GM19025 (cell line): ENCODE results near the gene DCC.

Experiments
- ATAC-seq: cut with Tn5 transposase; IDR thresholded peaks from one replicate; pipeline ENCODE4 v1.9.1; 2021; ENCODE audit warnings: mild to moderate bottlenecking, low read depth, moderate library complexity; ENCODE audit not compliant: unreplicated experiment

DCC gene, protein sequence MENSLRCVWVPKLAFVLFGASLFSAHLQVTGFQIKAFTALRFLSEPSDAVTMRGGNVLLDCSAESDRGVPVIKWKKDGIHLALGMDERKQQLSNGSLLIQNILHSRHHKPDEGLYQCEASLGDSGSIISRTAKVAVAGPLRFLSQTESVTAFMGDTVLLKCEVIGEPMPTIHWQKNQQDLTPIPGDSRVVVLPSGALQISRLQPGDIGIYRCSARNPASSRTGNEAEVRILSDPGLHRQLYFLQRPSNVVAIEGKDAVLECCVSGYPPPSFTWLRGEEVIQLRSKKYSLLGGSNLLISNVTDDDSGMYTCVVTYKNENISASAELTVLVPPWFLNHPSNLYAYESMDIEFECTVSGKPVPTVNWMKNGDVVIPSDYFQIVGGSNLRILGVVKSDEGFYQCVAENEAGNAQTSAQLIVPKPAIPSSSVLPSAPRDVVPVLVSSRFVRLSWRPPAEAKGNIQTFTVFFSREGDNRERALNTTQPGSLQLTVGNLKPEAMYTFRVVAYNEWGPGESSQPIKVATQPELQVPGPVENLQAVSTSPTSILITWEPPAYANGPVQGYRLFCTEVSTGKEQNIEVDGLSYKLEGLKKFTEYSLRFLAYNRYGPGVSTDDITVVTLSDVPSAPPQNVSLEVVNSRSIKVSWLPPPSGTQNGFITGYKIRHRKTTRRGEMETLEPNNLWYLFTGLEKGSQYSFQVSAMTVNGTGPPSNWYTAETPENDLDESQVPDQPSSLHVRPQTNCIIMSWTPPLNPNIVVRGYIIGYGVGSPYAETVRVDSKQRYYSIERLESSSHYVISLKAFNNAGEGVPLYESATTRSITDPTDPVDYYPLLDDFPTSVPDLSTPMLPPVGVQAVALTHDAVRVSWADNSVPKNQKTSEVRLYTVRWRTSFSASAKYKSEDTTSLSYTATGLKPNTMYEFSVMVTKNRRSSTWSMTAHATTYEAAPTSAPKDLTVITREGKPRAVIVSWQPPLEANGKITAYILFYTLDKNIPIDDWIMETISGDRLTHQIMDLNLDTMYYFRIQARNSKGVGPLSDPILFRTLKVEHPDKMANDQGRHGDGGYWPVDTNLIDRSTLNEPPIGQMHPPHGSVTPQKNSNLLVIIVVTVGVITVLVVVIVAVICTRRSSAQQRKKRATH (N-terminal part only)

DNA sequence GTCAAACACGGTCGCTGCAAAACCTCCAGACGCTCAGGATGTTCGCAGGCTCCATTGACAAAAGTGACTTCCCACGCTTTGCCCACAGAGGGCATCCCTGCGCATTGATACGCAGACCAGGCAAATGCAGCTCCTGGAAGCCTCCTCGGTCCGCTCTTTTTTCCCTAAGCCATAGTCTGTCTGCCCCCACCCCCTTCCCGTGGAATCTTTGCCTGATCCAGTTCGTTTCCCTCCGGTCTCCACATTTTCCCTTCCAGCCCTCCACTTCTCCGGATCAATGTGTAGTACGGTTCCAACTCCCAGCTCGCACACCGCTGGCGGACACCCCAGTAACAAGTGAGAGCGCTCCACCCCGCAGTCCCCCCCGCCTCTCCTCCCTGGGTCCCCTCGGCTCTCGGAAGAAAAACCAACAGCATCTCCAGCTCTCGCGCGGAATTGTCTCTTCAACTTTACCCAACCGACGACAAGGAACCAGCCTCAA lies at the start of gene DCC:
Gene DCC, plus strand, starts transcription at position 307 of the 481 bp plus-strand sequence. CDS start 591 bp downstream, outside the sequence.
- no peak for ATAC-seq

DNA sequence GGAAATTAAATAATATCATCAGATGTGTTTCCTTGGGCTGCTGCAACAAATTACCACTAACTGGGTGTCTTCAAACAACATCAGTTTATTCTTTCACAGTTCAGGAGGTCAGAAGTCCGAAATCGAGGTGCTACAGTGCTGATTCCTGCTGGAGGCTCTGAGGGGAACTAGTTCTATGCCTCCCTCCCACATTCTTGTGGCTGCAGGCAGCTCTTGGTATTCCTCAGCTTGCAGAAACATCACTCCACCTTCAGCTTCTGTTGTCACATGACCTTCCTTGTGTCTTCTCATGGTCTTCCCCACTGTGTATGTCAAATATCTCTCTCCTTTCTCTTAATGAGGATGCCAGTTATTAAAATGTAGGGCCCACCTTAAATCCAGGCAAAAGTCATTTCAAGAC lies 29.3 kb upstream of the DCC start:
- no peak for ATAC-seq

DNA sequence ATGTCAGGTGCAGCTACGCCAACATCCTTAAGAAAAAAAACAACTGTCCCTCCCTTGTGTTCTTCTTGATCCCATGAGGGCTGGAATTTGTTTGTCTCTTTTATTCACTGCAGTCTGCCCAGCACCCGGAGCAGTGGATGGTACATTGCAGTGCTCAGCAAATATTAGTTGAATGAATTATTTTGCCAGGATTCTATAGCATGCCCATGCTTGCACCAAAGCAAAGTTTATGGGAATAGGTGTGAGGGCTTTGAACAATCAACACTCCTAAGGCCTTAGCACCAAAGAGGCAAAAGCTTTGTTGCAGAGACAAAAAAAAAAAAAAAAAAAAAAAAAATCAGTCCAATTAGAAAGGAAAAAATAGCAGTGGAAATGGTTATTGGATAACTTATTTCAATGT lies 28.7 kb upstream of the DCC start:
- no peak for ATAC-seq

DNA sequence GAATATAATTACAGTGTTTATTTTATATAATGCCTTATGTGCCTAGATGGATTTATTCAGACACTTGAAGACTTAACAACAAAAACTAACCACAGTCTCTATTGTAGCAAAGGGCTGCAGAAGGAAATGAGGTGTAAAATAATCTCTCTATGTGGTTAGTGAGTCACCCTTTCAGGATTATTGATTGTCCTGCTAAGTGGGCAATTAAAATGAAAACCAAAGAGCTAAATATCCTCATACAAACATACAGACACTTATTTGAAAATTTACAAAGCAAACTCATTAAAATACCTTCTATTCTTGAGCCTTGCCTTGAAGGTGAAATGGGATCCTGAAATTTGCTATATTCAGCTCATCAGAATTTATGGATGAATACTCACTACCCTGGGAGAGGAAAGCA lies 27.7 kb upstream of the DCC start:
- no peak for ATAC-seq

DNA sequence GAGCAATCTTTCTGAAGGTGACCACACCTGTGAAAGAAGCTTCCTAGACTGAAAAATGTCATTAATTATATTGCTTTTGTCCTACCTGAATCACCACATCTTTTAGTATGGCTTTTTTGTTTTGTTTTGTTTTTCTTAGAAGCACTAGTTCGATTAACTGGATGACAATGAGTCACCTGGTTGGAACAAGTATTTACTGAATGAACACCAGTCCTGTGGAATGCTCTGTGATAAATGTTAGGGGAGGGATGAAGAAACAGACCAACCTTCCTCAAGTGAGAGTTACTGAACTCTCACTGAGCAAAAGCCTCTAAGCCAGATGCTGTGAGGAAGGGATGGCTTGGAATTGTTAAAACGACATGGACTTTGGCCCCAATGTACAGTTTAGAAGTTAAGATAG lies 26.8 kb upstream of the DCC start:
- no peak for ATAC-seq

DNA sequence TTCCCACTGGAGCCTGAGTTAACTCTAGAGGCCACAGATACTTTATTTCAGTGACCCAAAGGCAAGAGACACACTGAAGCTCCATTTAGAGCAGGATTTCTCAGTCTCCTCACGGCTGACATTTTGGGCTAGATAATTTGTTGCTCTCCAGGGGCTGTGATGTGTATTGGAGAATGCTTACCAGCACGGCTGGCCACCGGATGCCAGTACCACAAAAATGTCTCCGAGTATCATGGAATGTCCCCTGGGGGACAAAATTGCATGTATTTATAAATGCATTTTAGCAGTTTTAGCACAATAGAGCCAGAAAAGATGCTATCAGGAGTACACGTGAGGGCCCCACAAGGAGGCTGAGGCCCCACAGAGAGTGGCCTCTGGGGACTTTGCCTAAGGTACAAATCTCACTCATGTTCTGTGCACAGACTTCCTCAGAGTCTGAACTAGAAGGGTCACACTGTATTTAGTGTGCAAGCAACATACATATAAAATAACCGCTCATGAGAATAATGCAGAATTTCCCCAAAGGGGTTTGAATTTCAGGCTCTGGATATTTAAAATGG lies 20.5 kb upstream of the DCC start:
- no peak for ATAC-seq

DNA sequence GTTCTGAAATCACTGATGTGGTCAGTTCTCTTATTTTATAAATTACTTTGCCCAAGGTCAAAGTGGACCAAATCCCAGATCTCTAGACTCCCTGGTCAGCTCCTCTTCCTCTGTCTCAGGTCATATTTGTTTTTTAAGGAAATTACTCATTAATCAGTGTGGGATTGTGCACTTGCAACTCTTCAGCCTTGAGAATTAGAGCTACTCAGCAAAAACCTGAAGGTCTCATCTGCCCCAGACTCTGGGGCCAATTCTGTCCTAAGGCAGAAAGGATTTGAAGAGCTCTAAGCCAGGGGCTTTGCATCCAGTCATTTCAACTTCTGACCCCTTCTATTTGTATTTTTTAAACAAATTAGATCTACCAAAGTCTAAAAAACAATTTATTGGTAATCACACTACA lies 17.7 kb upstream of the DCC start:
- ATAC-seq, result no peak

DNA sequence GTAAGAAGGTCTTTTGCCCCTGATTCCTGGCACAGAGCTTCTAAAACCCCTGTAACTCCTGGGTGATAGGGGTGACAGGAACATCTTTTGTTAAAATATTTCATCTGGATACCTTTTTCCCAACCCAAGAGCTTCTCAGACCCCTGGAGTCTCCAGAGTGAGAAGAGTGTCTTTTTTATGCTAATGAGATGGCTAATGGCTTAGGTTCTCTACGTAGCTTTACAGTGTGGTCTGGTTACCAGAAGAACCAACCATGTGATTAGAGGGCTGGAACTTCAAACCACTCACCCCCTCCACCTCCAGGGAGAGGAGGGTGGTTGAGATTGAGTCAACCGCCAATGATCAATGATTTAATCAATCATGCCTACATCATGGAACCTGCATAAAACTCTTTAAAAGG lies 16.2 kb upstream of the DCC start:
- ATAC-seq, result no peak

DNA sequence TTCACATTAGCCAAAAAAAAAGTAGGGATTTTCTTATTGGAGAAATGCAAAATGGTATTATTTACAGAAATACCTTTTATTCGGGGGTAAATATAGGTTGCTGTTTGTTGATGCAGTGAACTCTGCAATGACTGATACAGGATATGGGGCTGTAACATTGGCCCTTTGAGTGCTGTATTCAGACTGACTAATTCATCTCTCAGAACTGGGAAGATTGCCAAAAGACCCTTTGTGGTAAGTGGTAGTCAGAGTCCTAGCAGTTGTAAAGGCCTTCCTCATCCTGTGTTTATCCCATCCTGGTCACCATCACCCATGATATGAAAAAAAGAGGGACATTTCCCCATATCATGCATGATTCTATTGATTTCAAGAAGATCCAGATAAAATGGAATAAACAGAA lies 14.0 kb upstream of the DCC start:
- no peak for ATAC-seq

DNA sequence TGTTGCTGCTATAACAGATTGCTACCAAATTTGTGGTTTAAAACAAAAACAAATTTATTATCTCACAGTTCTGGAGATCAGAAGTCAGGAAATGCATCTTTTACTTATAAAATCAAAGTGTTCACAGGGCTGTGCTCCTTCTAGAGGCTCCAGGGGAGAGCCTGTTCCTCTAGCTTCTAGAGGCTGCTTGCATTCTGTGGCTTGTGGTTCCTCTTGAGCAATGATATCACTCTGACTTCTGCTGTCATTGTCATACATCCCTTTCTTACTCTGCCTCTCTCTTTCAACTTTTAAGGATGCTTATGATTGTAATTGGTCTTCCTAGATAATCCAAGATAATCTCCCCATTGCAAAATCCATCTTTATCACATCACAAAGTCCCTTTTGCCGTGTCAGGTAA lies 6.1 kb upstream of the DCC start:
- ATAC-seq, result no peak

DNA sequence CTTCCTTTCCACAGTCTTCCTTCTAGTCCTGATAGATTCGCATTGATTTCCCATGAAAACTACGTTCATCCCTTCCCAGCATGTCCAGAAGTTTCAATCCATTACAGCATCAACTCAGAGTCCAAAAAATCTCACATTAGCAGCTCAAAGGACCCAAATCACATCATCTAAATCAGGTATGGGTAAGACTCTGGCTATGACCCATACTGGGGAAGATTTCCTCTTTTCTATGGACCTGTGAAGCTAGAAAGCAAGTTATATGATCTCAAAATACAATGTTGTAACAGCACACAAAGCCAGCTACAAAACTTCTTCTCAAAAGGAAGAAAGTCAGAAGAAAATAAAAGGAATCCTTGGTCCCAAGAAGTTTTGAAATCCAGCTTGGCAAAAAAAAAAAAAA lies 5.7 kb upstream of the DCC start:
- ATAC-seq, result no peak

DNA sequence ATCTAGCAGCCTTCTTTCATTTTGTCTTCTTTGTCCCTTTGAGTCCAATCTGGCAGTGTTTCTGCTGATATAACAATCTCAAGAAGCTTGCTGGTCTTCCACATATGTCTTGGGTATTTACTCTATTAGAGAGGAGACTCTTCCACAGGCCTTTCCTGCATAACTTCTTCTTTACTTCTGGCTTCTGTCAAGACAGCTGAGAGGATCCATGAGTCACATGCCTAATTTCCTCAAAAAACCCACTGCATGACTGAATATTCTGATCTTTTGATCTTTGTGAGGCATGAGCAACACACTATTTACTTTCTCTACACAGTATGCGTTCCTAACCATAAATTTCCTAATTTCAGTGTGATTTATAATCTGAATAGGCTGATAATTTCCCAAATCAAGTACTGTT lies 5.1 kb upstream of the DCC start:
- no peak for ATAC-seq

DNA sequence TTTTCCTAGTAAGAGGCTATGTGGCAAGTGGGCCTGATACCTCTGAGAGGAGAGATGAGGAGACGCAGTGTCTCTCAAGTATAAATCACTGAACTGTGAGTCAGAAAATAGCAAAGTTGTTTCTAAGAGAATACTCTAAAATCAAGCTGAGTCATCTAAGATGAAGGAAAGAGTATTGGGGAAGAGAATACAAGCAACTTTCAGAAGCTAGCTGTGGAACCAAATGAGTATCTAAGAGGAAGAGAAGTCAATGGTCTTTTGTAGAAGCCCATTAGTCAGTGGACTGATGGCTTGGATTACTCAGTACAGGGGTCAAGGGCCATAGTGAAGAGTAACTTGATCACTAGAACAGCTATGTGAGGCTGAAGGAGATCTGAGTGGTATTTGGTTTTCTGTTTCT lies 2.7 kb upstream of the DCC start:
- no peak for ATAC-seq

DNA sequence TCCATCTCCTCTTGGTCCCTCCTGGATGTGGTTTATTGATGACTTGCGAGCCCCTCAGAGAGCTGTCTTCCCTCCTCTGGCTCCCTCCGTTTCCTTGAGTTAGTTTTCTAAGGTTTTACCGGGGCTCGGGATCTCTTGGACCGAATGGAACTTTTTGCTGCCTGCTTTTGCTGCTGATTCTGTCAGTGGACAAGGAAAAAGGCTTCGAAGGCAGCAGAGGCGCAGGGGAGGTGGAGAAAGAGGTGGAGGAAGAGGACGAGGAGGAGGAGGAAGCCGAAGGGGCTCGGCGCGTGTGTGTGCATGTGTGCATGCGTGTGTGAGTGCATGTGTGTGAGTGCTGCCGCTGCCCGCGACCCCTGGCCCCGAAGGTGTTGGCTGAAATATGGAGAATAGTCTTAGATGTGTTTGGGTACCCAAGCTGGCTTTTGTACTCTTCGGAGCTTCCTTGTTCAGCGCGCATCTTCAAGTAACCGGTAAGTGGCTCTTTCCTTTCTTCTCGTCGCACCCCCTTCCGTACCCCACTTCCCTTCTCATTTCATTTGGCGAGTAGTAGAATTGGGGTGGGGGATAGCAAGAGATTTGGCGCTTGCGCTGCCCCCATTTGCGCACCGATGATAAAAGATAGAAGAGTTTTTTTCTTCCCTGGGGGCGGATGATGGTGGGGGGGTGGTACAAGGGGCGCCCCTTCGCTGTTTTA lies 557 bp downstream of the DCC start:
- no peak for ATAC-seq

DNA sequence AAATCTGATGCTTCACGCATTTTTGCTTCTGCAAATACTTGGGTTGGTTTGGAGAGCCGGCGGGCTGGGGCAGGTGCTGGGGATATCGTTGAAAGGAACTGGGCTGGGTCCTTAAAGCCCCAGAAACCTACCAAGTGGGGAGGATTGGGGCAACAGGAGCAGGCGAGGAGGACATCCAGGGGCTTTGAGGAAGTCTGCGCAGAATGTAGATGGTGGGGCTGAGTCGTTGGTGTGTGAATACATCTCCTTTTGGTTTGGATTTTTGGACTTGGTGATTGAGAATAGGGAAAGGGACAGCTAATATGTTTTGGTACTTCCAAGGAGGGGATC lies 1.1 kb downstream of the DCC start:
- ATAC-seq, result no peak

DNA sequence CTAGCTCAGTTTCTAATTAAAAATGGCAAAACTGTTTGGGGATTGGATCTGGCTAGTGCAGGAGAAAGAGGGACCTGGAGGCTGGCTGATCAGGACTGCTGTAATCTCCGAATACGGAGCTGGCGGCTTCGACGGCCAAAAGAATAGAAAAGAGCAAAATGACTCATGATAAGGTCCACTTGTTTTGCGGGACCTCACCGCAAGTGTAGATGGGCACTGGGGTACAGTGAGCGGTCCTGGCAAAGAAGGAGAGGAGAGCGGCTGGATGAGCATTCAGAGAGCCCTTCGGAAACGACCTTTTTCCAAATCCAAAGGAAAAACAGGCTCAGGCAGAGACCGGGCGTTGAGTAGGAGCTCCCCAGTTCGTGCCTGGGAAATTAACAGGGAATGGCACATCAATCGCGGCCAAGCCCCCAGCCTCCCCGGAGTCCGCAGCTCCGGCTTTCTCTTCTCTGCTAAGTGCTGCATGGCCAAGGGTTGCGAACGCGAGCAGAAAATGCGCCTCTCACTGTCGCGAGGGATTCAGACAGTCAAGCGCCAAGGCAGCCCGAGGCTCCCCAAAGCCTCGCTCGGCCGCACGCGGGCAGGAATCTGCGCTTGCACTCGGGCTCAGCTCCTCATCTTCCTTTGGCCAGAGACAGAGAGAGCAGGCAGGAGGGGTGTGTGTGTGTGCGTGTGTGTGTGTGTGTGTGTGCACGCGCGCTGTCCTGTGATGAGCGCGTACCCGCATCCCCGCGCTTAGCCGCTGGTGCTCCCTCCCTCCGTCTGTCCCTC lies 1.8 kb downstream of the DCC start:
- ATAC-seq, result no peak

DNA sequence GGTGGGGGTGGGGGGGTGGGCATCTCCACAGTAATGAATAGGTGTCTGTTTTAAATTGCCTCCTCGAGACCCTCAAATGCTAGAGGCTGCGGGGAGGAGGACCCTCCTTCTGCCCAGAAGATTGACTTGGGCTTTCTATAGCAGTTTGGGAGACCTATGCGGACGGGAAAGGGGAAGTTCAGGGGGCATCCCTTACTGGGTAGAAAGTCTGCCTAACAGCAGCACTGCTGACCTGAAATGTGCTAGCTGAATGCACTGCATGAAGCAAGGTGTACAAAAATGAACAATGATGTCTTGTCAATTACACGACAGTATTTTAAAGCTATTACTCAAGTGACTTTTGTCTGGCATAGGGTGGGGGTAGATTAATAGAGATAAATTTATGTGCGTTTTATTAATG lies 2.5 kb downstream of the DCC start:
- ATAC-seq, result no peak

DNA sequence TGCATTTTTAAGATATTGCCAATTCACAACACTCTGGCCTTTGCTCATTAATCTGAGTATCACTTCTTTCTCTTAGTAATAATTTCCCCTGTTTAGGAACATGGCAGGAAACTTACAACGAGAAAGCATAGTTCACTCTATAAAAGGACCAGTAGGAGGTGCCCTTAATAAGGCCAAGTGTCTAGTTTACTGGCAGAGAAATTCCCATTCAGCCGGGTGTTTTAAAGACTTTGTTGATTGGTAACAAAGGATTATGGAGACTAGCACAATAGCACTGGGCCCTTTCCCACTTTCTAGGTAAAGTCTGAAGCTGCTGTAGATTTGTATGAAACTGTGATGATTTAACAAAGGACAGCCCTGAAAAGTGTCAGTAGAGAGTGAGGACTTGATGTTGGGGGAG lies 3.1 kb downstream of the DCC start:
- ATAC-seq, result no peak

DNA sequence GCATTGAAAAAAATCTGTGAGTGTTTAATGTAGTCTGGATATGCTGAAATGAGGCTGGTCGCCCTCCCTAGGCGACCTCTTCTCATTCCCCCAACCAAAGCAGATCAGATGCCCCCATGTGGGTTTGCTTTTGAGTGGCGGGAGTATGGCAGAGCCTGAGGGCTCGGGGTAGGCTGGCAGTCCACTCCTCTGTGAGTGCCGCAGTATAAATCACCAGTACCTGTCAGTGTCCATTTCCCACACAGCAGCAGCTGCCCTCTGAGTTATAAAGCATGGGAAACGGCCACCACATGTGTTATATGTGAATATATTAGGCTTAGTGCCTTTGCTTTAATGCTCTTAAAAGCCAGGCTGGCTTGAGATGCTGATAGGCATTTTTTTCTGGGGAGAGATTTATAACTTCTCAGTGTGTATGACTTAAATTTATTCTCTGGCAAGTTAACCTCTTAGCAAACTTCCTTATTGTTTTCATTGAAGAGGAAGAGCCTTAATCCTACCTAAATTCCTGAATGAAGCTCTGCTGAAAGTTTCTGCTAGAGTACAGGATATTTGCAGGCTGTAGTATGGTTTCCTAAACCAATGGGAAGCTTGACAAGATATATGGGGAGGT lies 3.8 kb downstream of the DCC start:
- no peak for ATAC-seq
